HG03432 (cell line): Measurements from ENCODE around the gene C1orf167.
"Not testable (repeated sequence)": the region's sequence is repeated elsewhere in the genome, so short reads cannot be mapped to it uniquely, and the experiment has no call there.

Source experiments
- ATAC-seq: cut with Tn5 transposase; IDR thresholded peaks from one replicate; pipeline ENCODE4 v1.9.1; 2021; ENCODE audit warnings: mild to moderate bottlenecking, moderate library complexity; ENCODE audit not compliant: unreplicated experiment

The C1orf167 gene

DNA sequence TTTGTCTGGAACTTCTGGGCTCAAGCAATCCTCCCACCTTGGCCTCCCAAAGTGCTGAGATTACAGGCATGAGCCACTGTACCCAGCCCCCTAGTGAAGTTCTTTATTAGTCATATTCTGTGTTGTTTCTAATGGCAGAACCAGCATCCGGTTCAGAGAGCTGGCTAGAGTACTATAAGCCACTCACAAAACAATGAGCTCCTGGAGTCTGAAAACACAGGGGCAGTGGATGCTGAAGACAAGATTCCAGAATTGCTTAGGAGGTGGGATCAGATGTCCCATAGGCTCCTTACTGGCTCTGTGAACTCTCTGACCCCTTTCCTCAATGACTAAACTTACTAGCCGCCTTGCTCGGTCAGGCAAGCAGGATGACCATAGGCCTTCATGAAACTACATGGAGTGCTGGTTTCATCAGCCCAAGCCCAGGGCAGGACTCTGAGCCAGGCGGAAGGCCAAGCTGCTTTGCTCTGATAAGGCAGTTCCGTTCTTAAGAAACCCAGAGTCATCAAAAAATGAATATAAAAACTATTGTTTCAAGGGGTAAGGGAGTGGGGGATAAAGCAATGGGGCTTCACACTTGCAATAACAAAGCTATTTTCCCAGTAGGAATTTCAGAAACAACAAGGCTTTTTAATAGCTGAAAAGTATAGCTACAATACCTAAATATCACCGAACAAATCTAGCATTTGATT, 35.7 kb downstream of the C1orf167 start:
- no peak for ATAC-seq

DNA sequence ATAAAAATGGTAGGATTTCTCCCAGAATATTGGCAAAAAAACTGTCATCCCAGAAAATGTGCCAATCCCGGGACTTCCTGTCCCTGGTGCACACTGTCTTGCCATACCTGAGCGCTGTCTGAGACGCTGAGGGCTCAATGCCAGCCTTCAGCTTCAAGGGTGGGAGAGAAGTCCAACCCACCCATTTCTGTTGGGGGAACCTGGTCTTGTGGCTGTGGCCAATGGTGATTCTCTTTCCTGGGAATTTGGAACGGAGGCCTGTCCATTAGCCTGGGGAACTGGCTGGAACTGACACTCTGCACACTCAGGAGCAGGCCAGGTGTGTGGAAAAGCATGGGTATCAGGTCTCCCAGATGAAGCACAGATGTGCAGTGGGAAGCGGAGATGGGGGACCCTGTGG, 37.1 kb downstream of the C1orf167 start:
- ATAC-seq, result no peak

- no peak for ATAC-seq
Measured at GRCh38 chr1:11799896-11800295, 37.9 kb downstream of the C1orf167 start.

- no peak for ATAC-seq
Measured at GRCh38 chr1:11800391-11800755, 38.4 kb downstream of the C1orf167 start.

DNA sequence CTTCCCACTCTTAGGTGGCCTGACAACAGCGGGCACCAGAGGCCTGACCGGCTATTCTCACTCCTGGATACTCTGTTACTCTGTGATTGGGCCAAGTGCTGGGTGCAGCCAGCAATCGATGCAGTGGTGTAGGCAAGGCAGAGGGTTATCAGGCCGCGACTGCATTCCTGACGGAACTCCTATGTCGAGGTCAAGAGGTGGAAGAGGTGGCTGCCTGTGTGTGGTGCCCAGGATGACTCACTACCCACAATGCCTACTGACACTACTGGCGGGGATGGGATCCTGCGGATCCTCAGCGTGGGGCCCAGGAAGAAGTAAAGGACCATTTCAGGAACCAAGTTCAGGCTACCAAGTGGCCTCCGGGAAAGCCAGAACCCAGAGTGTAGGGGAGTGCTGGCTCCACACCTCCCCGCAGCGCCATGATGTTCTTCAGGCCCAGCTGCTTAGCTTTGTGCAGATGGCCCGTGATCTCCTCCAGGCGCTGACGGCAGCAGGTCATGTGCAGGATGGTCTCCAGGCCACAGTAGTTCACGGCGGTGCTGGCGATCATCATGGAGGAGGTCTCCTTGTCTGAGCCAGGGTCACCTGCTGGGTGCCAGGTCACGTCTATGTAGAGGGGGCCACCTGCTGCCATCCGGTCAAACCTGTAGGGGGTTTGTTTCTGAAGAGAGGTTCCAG, 38.9 kb downstream of the C1orf167 start:
- no peak for ATAC-seq

DNA sequence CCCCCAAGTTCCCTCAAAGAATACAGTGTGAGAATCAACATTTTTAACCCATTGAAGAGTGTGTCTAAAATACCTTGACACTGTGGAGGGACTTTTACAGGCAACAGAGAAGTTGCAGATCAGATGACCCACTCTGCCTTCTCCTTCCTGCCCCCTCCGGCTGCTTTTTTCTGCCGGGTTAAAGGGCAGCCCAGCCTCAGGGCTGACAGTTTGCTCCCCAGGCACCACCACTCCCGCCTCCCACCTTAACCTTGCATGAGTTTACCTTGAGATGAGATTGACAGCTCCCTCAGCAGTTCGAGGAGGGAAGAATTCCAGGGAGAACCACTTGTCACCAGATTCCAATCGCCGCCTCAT, 40.6 kb downstream of the C1orf167 start:
- no peak for ATAC-seq

DNA sequence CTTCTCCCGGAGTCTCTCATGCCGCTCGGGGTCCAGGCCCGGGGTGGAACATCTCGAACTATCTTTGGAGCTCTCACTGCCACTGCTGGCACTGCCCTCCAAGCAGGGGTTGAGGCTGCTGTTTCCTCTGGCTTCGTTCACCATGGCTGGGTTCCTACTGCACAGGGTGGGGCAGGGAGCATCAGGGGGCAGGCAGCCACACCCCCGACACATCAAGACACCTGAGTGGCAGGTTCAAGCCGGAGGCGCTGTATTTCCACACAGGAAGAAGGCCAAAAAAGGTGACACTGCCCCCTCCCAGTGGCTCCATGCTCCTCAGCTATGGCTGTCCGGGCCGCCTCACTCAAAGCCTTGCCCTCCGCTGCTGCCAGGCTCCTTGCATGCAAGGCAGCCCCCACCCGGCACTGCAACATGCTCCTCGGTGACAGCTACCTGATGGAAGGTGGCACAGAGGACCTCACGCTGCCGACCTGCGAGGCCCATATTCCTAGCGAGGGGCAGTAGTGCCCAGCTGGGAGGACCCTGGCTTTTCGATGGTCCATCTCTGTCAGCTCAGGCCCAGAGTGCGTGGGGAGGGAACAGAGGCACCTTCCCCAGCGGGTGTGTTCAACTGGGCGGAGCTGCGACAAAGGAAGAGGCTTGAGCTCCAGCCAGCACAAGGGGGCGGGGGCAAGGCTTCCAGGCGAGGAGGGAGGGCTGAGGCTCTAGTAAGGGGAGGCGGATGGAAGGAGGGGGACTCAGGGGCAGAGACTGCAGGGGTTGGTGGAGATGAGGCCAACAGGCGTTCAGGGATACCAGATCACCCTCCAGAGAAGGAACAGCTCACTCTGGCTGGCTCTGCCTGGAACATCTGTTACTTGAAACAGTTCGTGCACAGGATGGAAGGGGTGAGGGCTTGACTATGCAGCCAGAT, 41.2 kb downstream of the C1orf167 start:
- ATAC-seq, result peak; percentile 17

DNA sequence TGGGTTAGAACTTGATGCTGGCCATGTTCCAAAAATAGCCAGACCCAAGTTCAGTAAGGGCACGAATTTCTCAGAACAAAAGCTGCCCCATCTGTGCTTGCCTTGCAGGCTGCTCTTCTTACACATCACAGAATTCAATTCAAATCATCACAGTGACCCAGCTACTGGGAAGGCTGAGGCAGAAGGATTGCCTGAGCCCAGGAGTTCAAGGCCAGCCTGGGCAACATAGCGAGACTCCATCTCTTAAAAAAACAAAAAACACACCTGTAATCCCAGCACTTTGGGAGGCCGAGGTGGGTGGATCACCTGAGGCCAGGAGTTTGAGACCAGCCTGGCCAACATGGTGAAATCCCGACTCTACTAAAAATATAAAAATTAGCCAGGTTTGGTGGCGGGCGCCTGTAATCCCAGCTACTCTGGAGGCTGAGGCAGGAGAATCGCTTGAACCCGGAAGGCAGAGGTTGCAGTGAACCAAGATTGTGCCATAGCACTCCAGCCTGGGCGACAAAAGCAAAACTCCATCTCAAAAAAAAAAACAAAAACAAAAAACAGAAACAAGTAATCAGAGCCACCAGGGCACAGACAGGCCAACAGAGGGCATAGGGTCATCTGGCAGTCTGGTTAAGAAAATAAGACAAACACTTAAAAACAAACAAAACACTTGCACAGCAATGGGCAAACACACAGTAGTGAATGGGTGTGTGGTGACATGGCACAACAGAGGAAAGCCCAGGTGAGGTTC, 42.1 kb downstream of the C1orf167 start:
- ATAC-seq, result not testable (repeated sequence)

DNA sequence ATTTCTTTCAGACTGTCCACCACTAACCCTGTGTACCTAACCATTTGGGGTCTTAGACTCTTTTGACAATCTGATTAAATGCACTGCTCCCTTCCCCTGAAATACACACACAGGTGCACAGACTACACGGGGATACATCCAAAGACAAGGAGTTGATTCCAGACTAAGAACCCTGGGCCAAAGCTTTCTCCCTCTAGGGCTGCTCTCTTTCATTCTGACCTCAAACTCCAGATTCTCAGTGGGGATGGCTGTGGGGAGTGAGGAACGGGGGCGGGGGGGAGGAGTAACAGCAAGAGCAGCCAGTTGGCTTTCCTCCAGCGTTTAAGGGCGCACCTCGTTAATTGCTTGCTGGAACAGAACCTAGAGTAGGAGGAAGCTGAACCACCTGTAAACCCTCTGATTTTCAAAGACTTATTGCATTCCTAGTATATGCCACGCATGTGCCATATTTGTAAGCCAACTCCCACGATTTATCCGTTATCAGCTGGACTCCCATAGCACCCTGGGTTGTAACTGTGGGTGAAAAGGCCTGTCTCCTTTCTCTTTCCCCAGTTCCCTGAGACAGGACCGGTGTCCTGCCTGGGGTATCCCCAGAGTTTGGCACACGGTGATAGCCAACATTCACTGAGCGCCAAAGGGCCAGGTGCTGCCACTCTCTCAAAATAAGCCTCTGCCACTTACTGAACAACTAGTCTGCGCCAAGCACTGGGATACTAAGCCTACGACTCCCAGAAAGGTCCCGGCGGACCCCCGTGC, 42.9 kb downstream of the C1orf167 start:
- ATAC-seq, result no peak

GRCh38 chr1:11805422-11806306, 43.7 kb downstream of the C1orf167 start, which contains the start of the genes CLCN6 and MTHFR:
Gene CLCN6 (plus strand): TSS chr1:11806191. CDS start chr1:11806263, 72 bp downstream.
Gene MTHFR (minus strand): TSS chr1:11805964. CDS start chr1:11803116, 2,848 bp downstream.
- peak; percentile 87 for ATAC-seq

GRCh38 chr1:11806307-11806936, 44.4 kb downstream of the C1orf167 start:
- peak; percentile 44 for ATAC-seq

GRCh38 chr1:11807133-11807532, 45.1 kb downstream of the C1orf167 start:
- ATAC-seq, result no peak

- ATAC-seq, result no peak
Measured at GRCh38 chr1:11813021-11813420, 51.0 kb downstream of the C1orf167 start.

- no peak for ATAC-seq
Measured at GRCh38 chr1:11817192-11817591, 55.2 kb downstream of the C1orf167 start.

- no peak for ATAC-seq
Measured at GRCh38 chr1:11822091-11822490, 60.1 kb downstream of the C1orf167 start.

DNA sequence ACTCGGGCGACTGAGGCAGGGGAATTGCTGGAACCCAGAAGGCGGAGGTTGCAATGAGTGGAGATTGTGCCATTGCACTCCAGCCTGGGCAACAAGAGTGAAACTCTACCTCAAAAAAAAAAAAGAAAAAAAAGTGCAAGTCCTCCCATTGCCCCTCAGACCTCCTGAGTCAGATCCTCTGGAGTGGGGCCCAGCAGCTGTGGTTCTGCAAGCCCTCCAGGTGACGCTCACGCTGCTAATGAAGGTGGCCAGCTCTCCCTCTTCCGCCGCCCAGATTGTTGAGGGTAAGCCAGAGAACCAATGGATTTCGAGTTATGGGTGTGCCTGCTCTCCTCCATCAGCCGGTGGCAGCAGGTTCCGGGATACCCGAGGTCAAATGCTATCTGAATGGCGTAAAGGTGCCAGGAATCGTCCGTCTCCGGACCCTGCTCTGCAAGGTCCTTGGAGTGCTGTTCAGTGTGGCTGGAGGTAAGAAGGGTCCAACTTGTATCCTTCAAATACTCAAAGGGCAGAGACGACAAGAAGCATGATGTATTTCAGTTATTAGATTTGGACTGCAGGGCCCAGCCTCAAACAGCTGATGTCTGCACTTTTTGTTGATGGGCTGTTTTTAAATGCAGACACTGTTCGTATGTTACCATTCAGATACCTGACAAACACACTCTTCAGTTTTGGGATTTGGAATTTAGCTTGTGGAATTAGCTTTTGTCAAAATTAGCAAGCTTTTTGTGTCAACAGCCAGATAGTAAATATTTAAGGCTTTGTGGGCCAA, 61.6 kb downstream of the C1orf167 start:
- ATAC-seq, result no peak

GRCh38 chr1:11825131-11825530, 63.1 kb downstream of the C1orf167 start:
- ATAC-seq, result no peak

DNA sequence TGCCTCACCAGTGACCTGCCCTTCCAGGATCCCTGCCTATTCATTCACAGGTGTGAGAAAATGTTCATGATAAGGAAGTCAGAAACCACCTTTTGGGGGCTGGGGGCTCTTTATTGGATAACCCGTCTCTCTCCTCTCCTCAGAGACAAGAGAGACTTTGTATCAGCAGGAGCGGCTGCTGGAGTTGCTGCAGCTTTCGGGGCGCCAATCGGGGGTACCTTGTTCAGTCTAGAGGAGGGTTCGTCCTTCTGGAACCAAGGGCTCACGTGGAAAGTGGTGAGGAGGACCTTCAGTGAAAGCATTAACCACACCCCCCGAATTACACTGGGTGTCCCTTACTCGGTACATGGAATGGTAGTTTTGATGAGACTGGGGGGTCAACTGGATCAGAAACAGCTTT, 65.0 kb downstream of the C1orf167 start:
- no peak for ATAC-seq
